HEK293T (cell line): ENCODE measurements around the gene AGBL5.

Experiments
- ARNT ChIP-seq: fragments of 450-650 bp; IDR thresholded peaks from 2 replicates; pipeline ENCODE4 v1.6.1; 2017; ENCODE audit warnings: mild to moderate bottlenecking
- BHLHE40 ChIP-seq: fragments of 450-650 bp; IDR thresholded peaks from 2 replicates; pipeline ENCODE4 v1.6.1; 2016; ENCODE audit warnings: mild to moderate bottlenecking, moderate library complexity, borderline replicate concordance
- L3MBTL2 ChIP-seq: fragments of 450-650 bp; conservative IDR thresholded peaks from 2 replicates; pipeline ENCODE4 v1.6.1; 2016; ENCODE audit warnings: mild to moderate bottlenecking
- LEF1 ChIP-seq: fragments of 450-650 bp; IDR thresholded peaks from 2 replicates; pipeline ENCODE4 v1.6.1; 2017; ENCODE audit warnings: mild to moderate bottlenecking, borderline replicate concordance
- NFRKB ChIP-seq: fragments of 450-650 bp; IDR thresholded peaks from 2 replicates; pipeline ENCODE4 v1.6.1; 2016; ENCODE audit warnings: mild to moderate bottlenecking, moderate library complexity
- SP1 ChIP-seq: fragments of 450-650 bp; IDR thresholded peaks from 2 replicates; pipeline ENCODE4 v1.6.1; 2017
- SUZ12 ChIP-seq: fragments of 450-650 bp; IDR thresholded peaks from 2 replicates; pipeline ENCODE4 v1.6.1; 2016; ENCODE audit warnings: mild to moderate bottlenecking

DNA sequence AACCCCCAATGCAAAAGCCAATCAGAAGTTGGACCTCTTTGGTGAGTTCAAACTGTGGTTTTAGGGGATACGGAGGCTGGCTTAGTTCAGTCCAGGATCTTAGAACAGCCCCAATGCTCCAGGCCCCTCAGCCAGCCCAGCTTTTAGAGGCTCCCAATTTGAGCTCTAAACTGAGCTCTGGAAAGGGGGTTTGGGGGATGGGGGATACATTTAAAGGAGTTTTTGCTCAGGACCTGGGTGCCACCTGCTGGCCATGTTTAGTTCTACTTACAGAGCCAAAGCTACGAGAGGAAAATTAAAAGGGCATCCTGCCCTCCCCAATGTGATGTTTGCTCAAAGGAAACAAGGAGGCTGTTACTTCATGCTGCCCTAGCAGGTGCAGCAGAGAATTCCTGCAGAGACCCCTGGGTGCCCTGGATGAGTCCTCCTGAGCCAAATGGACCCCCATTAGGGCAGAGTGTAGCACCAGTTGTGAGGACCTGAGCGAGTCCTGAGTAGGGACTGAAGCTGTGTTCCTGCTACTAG lies 34.6 kb upstream of the AGBL5 start:
- TF ChIP-seq NFRKB (no peak), SP1 (no peak), ARNT (no peak), LEF1 (no peak), BHLHE40 (no peak), SUZ12 (no peak), L3MBTL2 (no peak)
